Stomach (tissue), 9 donors: ENCODE results near the gene MANBA. TPM values are rescaled to one million over a fixed set of nuclear protein-coding genes. Genes with fewer than 3 reads are reported as not detected.
A peak's percentile ranks its signal among the peaks of the same experiment; 100 is the strongest.
"Not testable (repeated sequence)": the region's sequence is repeated elsewhere in the genome, so short reads cannot be mapped to it uniquely, and the experiment has no call there.

Experiments
- DNase-seq, 2 donors: peaks; one replicate each; pipeline versions ENCODE4 v3.0.0 to v3.0.0-alpha.2; 2013 to 2019
- H3K27ac ChIP-seq, 5 donors: fragments of 200-600 bp in 4 of 5; sonication (generic) in 4 of 5; one replicate each; pipeline ENCODE4 v1.5.1; 2013 to 2019; ENCODE audit warnings: mild to moderate bottlenecking in 1 of 5, moderate library complexity in 1 of 5
- H3K27me3 ChIP-seq, 3 donors: fragments of 200-600 bp; sonication (generic); one replicate each; pipeline ENCODE4 v1.5.1; 2017 to 2019; ENCODE audit warnings: mixed run types in 1 of 3
- H3K36me3 ChIP-seq, 4 donors: fragments of 200-600 bp; sonication (generic); 1 replicate in 3 of 4; 2 replicates in 1 of 4; pipeline ENCODE4 v1.5.1; 2016 to 2019
- H3K4me1 ChIP-seq, 4 donors: fragments of 200-600 bp; sonication (generic); one replicate each; pipeline ENCODE4 v1.5.1; 2016 to 2019
- H3K4me3 ChIP-seq, 4 donors: fragments of 200-600 bp; sonication (generic) in 3 of 4; one replicate each; pipeline ENCODE4 v1.5.1; 2016 to 2019; ENCODE audit warnings: mild to moderate bottlenecking in 1 of 4
- H3K9me3 ChIP-seq, 4 donors: fragments of 200-600 bp; sonication (generic); one replicate each; pipeline ENCODE4 v1.5.1; 2016 to 2019
- CTCF ChIP-seq, 7 experiments: fragments of 450-650 bp in 4 of 7; fragments of 200-600 bp in 3 of 7; sonication (generic) in 3 of 7; IDR thresholded peaks; one replicate each; pipeline ENCODE4 v1.5.1; 2016 to 2019; ENCODE audit warnings: antibody characterized with exemption in 7 of 7, control low read depth in 2 of 7, mild to moderate bottlenecking in 1 of 7
- EP300 ChIP-seq: sonication (generic); formaldehyde crosslinking; IDR thresholded peaks from one replicate; pipeline ENCODE4 v1.6.1; 2017; ENCODE audit warnings: antibody characterized with exemption
- POLR2A ChIP-seq, 4 donors: fragments of 450-650 bp; IDR thresholded peaks; one replicate each; pipeline ENCODE4 v1.6.1; 2016; ENCODE audit warnings: antibody characterized with exemption in 4 of 4, control low read depth in 2 of 4, mild to moderate bottlenecking in 1 of 4, moderate library complexity in 1 of 4
- POLR2AphosphoS5 ChIP-seq, 3 donors: sonication (generic); formaldehyde crosslinking; IDR thresholded peaks; one replicate each; pipeline ENCODE4 v1.6.1; 2016; ENCODE audit warnings: antibody characterized with exemption in 3 of 3
- WGBS, 5 donors: extraction: QIAGEN DNeasy Blood & Tissue Kit in 3 of 5; methylation state at CpG; one replicate each; pipeline versions ENCODE4 v1.1.5 to v1.1.7; 2013 to 2018; 5-methylcytosine and 5-hydroxymethylcytosine counted together
- intact Hi-C: fragments of 100-400 bp; cut with DNase I; formaldehyde crosslinking; loops from one replicate; pipeline ENCODE4 v1.15.1; 2023; ENCODE audit warnings: low total_unique reads
- polyA plus RNA-seq, 3 donors: library from polyadenylated mRNA; stranded (reverse); fragments of 200-250 nt; gene quantifications; one replicate each; pipeline ENCODE4 v1.2.3, GENCODE V29; 2013
- total RNA-seq, 5 donors: library from RNA; depleted of rRNA; stranded (reverse); fragments of >200 nt; gene quantifications; one replicate each; pipeline versions ENCODE4 v1.1.0 to v1.2.3, GENCODE V29; 2014 to 2016
- donor health status: healthy with polysubstance abuse.
- donor health status: Bipolar disorder and iron deficiency.
- donor health status: healthy.

MANBA gene
- total and polyA plus RNA-seq, 8 donors = 8.4 to 69.4 (median 24.0) TPM

GRCh38 chr4:102717448-102718092, 43.2 kb downstream of the MANBA start:
- no peak overlapping the region for H3K27ac ChIP-seq
- intact Hi-C loops = no loop called here
- no peak for DNase-seq
- H3K9me3 ChIP-seq = no peaks in the 10 kb centered on the region
- peaks cover 0 to 38% (median 30%) of the 10 kb centered on the region in 4 donors for H3K36me3 ChIP-seq
- H3K4me1 ChIP-seq = peaks cover 0 to 5% (median 0%) of the 10 kb centered on the region in 4 donors
- TF ChIP-seq POLR2A (IDR thresholded peaks at IDR 0.05) = no peak
- TF ChIP-seq EP300 = no peak
- no peak for TF ChIP-seq CTCF (IDR thresholded peaks at IDR 0.05)
- no peak for TF ChIP-seq POLR2AphosphoS5 (IDR thresholded peaks at IDR 0.05)
- H3K27me3 ChIP-seq = no peaks in the 10 kb centered on the region
- H3K4me3 ChIP-seq = no peak overlapping the region
- WGBS, 5 donors = 45 to 74% (median 68%) methylated on average over 1 of the region's 1 CpG

DNA sequence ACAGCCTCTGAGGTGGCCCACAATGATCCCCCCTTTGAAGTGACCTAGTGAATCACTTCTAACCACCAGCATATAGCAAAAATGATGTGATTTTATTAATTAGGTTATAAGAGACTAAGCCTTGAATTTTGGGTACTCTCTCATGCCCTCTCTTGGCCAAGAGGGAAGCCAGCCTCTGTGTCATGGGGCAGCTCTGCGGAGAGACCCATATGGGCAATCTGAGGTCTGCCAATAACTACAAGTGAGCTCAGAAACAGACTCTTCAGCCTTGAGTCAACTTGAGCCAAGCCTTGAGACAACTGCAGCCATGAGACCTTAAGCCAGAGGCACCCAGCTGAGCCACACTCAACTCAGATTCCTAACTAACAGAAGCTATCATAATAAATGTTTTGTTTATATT, 45.7 kb downstream of the MANBA start:
- Histone ChIP-seq H3K27me3 (no peaks in the 10 kb centered on the region), H3K27ac (no peak overlapping the region), H3K4me3 (no peak overlapping the region), H3K36me3 (peaks cover 0 to 37% (median 18%) of the 10 kb centered on the region in 4 donors), H3K9me3 (no peaks in the 10 kb centered on the region), H3K4me1 (peaks cover 0 to 5% (median 0%) of the 10 kb centered on the region in 4 donors)
- intact Hi-C loops = no loop called here
- 90 to 100% (median 91%) methylated on average over 1 of the region's 1 CpG for WGBS, 5 donors
- no peak for TF ChIP-seq POLR2AphosphoS5 (IDR thresholded peaks at IDR 0.05)
- no peak for DNase-seq

DNA sequence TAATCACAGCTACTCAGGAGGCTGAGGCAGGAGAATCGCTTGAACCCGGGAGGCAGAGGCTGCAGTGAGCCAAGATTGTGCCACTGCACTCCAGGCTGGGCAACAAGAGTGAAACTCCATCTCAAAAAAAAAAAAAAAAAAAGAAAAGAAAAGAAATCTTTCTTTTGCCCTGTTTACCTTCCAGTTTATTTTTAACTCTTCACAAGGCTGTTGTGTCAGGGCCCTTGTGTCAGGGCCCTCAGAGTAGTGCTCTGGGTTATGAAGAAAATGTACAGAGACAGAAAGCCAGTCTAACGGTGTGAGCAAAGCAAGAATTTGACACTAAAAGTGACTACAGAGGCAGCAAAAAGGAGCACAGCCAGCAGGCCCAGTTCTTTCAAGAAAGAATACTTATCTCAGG, 47.0 kb downstream of the MANBA start:
- intact Hi-C loops, H3K4me3 ChIP-seq, H3K27me3 ChIP-seq, DNase-seq, H3K9me3 ChIP-seq, H3K27ac ChIP-seq, H3K4me1 ChIP-seq: not testable (repeated sequence)
- peaks cover 0 to 24% (median 6%) of the 10 kb centered on the region in 4 donors for H3K36me3 ChIP-seq
- 91 to 97% (median 96%) methylated on average over 3 of the region's 3 CpGs for WGBS, 5 donors

DNA sequence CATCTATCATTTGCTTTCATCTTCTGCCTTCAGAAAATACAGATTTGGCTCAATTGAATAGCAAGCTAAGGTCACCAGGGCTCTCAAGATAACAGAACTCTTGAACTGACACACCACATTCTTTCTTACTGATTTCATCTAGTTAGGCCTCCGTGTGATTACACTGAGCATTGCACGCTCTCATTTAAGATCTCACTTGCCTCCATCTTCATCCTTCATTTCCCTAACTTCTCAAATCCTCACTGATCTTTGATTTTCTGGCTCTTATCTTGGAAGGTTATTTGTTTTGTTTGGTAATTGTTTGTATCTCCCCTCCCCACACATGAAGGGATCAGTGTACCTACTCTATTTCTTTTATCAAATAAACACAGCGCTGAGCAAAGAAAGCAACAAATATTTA, 47.7 kb downstream of the MANBA start:
- WGBS, 5 donors = 33 to 46% (median 37%) methylated on average over 3 of the region's 3 CpGs
- DNase-seq = peak in 1 of 2 donors; percentile 17
- intact Hi-C loops = no loop called here

GRCh38 chr4:102710986-102711385, 49.8 kb downstream of the MANBA start:
- Histone ChIP-seq H3K4me1 (peaks cover 0 to 5% (median 0%) of the 10 kb centered on the region in 4 donors), H3K4me3 (no peak overlapping the region), H3K27me3 (no peaks in the 10 kb centered on the region), H3K27ac (no peak overlapping the region), H3K36me3 (peaks cover 0 to 23% (median 2%) of the 10 kb centered on the region in 4 donors), H3K9me3 (no peaks in the 10 kb centered on the region)
- DNase-seq = no peak
- TF ChIP-seq POLR2A (IDR thresholded peaks at IDR 0.05) (no peak), CTCF (IDR thresholded peaks at IDR 0.05) (no peak), POLR2AphosphoS5 (IDR thresholded peaks at IDR 0.05) (no peak), EP300 (no peak)
- 86 to 96% (median 92%) methylated on average over 3 of the region's 3 CpGs for WGBS, 5 donors
- intact Hi-C loops = no loop called here

More for the DNA sequence above, 47.7 kb downstream of the MANBA start:
- Histone ChIP-seq H3K27me3 (no peaks in the 10 kb centered on the region), H3K4me1 (peaks cover 0 to 5% (median 0%) of the 10 kb centered on the region in 4 donors), H3K4me3 (no peak overlapping the region), H3K27ac (no peak overlapping the region), H3K9me3 (no peaks in the 10 kb centered on the region), H3K36me3 (peaks cover 0 to 22% (median 2%) of the 10 kb centered on the region in 4 donors)
- TF ChIP-seq POLR2A (IDR thresholded peaks at IDR 0.05) (no peak), EP300 (no peak), POLR2AphosphoS5 (IDR thresholded peaks at IDR 0.05) (no peak), CTCF (IDR thresholded peaks at IDR 0.05) (no peak)

GRCh38 chr4:102709060-102709459, 51.7 kb downstream of the MANBA start:
- WGBS, 5 donors = 97 to 100% (median 97%) methylated on average over 1 of the region's 1 CpG
- H3K27me3 ChIP-seq, H3K27ac ChIP-seq, H3K4me1 ChIP-seq, intact Hi-C loops, H3K9me3 ChIP-seq, DNase-seq, H3K4me3 ChIP-seq: not testable (repeated sequence)
- peaks cover 0 to 20% (median 5%) of the 10 kb centered on the region in 4 donors for H3K36me3 ChIP-seq
